Suprapubic skin (tissue), 4 donors: ENCODE results near the gene SIRT5. TPM values are rescaled to one million over a fixed set of nuclear protein-coding genes. Genes with fewer than 3 reads are reported as not detected.

Experiments used
- DNase-seq, 2 donors: peaks; one replicate each; pipeline ENCODE4 v3.0.0-alpha.2; 2019; ENCODE audit warnings: low spot score in 2 of 2
- H3K27ac ChIP-seq: fragments of 200-600 bp; sonication (generic); one replicate; pipeline ENCODE4 v1.5.1; 2019
- H3K27me3 ChIP-seq: fragments of 200-600 bp; sonication (generic); one replicate; pipeline ENCODE4 v1.5.1; 2019
- H3K36me3 ChIP-seq: fragments of 200-600 bp; sonication (generic); one replicate; pipeline ENCODE4 v1.5.1; 2019
- H3K4me1 ChIP-seq: fragments of 200-600 bp; sonication (generic); one replicate; pipeline ENCODE4 v1.5.1; 2019
- H3K4me3 ChIP-seq: fragments of 200-600 bp; sonication (generic); one replicate; pipeline ENCODE4 v1.5.1; 2019; ENCODE audit warnings: mild to moderate bottlenecking
- H3K9me3 ChIP-seq: fragments of 200-600 bp; sonication (generic); one replicate; pipeline ENCODE4 v1.5.1; 2019
- EP300 ChIP-seq: sonication (generic); formaldehyde crosslinking; IDR thresholded peaks from one replicate; pipeline ENCODE4 v1.6.1; 2017; ENCODE audit warnings: antibody characterized with exemption
- POLR2A ChIP-seq, 2 donors: fragments of 450-650 bp; IDR thresholded peaks; one replicate each; pipeline ENCODE4 v1.6.1; 2017; ENCODE audit warnings: antibody characterized with exemption in 2 of 2, mild to moderate bottlenecking in 2 of 2, moderate library complexity in 2 of 2
- POLR2AphosphoS5 ChIP-seq, 3 donors: sonication (generic); formaldehyde crosslinking; IDR thresholded peaks; one replicate each; pipeline ENCODE4 v1.6.1; 2017; ENCODE audit warnings: antibody characterized with exemption in 3 of 3
- WGBS: methylation state at CpG from one replicate; pipeline ENCODE4 v1.1.5; 2018; 5-methylcytosine and 5-hydroxymethylcytosine counted together
- total RNA-seq, 4 donors: library from RNA; depleted of rRNA; stranded (reverse); fragments of >200 nt; gene quantifications; one replicate each; pipeline ENCODE4 v1.1.0, GENCODE V29; 2016
- TF ChIP-seq, protein P1 (sequence below), 2 donors: fragments of 200-600 bp in 1 of 2; fragments of 450-650 bp in 1 of 2; sonication (generic) in 1 of 2; IDR thresholded peaks; one replicate each; pipeline ENCODE4 v1.5.1; 2016 to 2019; ENCODE audit warnings: antibody characterized with exemption in 2 of 2, mild to moderate bottlenecking in 1 of 2, moderate library complexity in 1 of 2

SIRT5 gene
- total RNA-seq, 4 donors from 2014 or later, result 5.7 to 17.8 (median 8.7) TPM

DNA sequence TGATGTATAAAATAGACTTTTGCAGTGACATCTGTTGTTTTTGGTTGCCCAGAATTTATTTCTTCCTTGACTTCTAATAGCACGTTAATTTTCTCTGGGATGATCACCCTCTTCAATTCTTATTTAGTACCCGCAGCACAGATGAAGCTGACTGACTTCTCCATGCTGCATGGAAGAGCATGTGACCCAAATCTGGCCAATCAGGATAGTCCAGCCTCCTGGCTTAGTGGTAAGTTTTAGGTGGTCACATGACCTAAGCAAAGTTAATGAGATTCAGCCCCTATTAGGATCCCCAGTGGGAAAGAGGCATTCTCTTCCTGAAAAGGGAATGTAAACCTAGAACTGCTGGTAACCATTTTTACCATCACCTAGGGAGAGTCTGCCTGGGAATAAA lies 13.8 kb upstream of the SIRT5 start:
- Histone ChIP-seq H3K4me3 (no peak overlapping the region), H3K9me3 (no peaks in the 10 kb centered on the region), H3K36me3 (no peaks in the 10 kb centered on the region), H3K27ac (no peak overlapping the region), H3K27me3 (no peaks in the 10 kb centered on the region), H3K4me1 (peaks cover 21% of the 10 kb centered on the region)
- WGBS, result 95% methylated on average over 2 of the region's 2 CpGs
- TF ChIP-seq POLR2A (IDR thresholded peaks at IDR 0.05), result no peak
- TF ChIP-seq, protein P1, sequence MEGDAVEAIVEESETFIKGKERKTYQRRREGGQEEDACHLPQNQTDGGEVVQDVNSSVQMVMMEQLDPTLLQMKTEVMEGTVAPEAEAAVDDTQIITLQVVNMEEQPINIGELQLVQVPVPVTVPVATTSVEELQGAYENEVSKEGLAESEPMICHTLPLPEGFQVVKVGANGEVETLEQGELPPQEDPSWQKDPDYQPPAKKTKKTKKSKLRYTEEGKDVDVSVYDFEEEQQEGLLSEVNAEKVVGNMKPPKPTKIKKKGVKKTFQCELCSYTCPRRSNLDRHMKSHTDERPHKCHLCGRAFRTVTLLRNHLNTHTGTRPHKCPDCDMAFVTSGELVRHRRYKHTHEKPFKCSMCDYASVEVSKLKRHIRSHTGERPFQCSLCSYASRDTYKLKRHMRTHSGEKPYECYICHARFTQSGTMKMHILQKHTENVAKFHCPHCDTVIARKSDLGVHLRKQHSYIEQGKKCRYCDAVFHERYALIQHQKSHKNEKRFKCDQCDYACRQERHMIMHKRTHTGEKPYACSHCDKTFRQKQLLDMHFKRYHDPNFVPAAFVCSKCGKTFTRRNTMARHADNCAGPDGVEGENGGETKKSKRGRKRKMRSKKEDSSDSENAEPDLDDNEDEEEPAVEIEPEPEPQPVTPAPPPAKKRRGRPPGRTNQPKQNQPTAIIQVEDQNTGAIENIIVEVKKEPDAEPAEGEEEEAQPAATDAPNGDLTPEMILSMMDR (IDR thresholded peaks at IDR 0.05), result no peak
- no peak for TF ChIP-seq POLR2AphosphoS5 (IDR thresholded peaks at IDR 0.05)
- no peak for TF ChIP-seq EP300
- no peak for DNase-seq

DNA sequence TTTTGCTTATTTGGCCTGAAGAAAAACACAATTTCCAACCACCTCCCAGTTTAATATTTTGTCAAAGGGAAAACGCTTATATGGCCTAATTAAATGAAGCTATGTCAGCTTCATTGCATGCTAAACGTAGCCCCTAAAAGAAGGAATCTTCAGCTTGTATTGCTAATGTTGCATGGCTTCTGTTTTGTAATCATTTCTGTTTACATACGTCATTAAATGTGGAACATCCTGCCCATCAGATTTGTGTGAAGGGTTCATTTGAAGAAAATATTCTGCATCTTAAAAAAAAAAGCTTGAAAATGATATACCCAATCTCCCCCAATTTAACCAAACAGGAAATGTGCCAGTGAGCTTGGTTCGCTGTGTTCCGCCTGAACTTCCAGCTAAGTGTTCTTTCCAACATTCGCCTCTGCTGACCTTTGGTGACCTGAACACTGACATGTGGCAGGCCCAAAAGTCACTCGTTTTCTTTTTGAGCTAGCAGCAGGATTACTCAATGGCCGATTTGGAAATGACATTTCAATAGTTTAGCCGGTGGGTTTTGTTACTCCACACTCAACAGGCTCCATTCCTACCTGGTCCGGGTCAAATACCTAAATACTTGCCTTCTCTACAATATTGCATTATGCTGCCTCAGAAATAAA lies 12.7 kb upstream of the SIRT5 start:
- DNase-seq, result no peak
- Histone ChIP-seq H3K36me3 (no peaks in the 10 kb centered on the region), H3K27me3 (no peaks in the 10 kb centered on the region), H3K4me3 (no peak overlapping the region), H3K4me1 (peaks cover 21% of the 10 kb centered on the region), H3K9me3 (no peaks in the 10 kb centered on the region), H3K27ac (peak overlapping the region; percentile 52)
- 74% methylated on average over 10 of the region's 10 CpGs for WGBS
- TF ChIP-seq, protein P1 (IDR thresholded peaks at IDR 0.05), result no peak
- TF ChIP-seq POLR2AphosphoS5 (IDR thresholded peaks at IDR 0.05) (no peak), EP300 (no peak), POLR2A (IDR thresholded peaks at IDR 0.05) (no peak)

DNA sequence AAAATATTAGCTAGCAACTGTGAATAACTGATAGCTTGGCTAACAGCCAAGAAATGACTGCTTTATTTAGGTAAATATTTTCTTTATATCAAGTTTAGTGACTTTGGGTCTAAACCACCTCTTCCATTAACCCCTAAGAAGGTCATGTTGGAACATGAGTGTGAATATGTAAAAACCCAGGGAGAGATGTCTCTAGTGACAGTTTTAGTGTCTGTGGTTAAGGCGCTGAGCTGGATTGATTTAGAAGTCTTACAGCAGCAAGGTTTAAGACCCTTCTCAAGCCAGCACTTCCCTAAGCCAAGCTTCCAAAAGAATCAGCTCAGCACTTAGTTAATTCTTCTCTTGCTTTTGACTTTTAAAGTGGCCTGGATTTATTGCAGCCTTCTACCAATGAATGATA lies 11.4 kb upstream of the SIRT5 start:
- TF ChIP-seq EP300 (no peak), POLR2AphosphoS5 (IDR thresholded peaks at IDR 0.05) (no peak), POLR2A (IDR thresholded peaks at IDR 0.05) (no peak)
- TF ChIP-seq, protein P1 (IDR thresholded peaks at IDR 0.05), result no peak
- H3K36me3 ChIP-seq, result no peaks in the 10 kb centered on the region
- no peak for DNase-seq
- H3K4me3 ChIP-seq, result no peak overlapping the region
- no peaks in the 10 kb centered on the region for H3K9me3 ChIP-seq
- WGBS, result 100% methylated on average over 1 of the region's 1 CpG
- H3K4me1 ChIP-seq, result peaks cover 21% of the 10 kb centered on the region
- H3K27ac ChIP-seq, result no peak overlapping the region
- no peaks in the 10 kb centered on the region for H3K27me3 ChIP-seq

DNA sequence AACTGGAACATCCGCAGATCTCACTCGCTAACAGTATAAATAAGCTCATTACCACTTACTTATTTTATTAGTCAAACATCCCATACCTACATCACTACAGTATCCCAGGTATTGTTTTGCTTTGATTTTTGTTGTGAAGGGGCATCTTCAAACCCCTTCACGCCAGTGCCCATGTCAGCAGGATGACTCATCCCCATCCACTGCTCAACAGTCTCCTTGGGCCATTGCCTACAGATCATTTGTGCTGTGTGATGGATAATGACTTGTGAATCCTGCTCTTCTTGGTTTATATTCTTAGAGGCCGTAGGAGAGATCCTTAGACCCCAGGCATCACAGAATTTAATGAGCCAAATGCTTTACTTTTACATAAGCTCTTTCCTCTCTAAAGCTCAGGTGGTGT lies 8.5 kb upstream of the SIRT5 start:
- Histone ChIP-seq H3K27me3 (no peaks in the 10 kb centered on the region), H3K36me3 (no peaks in the 10 kb centered on the region), H3K4me3 (no peak overlapping the region), H3K4me1 (peaks cover under 1% of the 10 kb centered on the region), H3K9me3 (no peaks in the 10 kb centered on the region), H3K27ac (no peak overlapping the region)
- 86% methylated on average over 4 of the region's 4 CpGs for WGBS
- no peak for DNase-seq
- no peak for TF ChIP-seq EP300
- TF ChIP-seq POLR2AphosphoS5 (IDR thresholded peaks at IDR 0.05), result no peak
- TF ChIP-seq POLR2A (IDR thresholded peaks at IDR 0.05), result no peak
- TF ChIP-seq, protein P1 (IDR thresholded peaks at IDR 0.05), result no peak

DNA sequence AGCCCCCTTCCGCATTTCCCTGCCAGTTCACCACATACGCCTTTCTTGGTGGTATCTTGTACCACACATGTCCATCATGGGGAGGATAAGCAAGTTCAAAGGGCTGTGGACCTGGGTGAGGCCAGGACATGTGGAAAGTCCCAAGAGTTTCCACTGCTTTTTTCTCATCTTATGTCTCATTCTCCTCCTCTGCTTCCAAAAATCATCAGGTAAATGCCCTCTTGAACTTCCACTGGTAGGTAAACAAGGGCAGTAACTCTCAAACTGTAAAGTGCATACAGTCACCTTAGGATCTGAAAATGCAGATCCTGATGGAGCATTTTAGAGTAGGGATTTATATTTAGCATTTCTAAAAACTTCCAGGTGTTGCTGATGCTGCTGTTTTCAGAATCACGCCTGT lies 7.9 kb upstream of the SIRT5 start:
- DNase-seq, result no peak
- 93% methylated on average over 3 of the region's 3 CpGs for WGBS

More for the DNA sequence above, 7.9 kb upstream of the SIRT5 start:
- Histone ChIP-seq H3K36me3 (no peaks in the 10 kb centered on the region), H3K27me3 (no peaks in the 10 kb centered on the region), H3K4me3 (no peak overlapping the region), H3K9me3 (no peaks in the 10 kb centered on the region), H3K27ac (no peak overlapping the region), H3K4me1 (no peaks in the 10 kb centered on the region)
- TF ChIP-seq, protein P1 (IDR thresholded peaks at IDR 0.05), result no peak
- TF ChIP-seq POLR2AphosphoS5 (IDR thresholded peaks at IDR 0.05) (no peak), POLR2A (IDR thresholded peaks at IDR 0.05) (no peak), EP300 (no peak)
